Keratinocyte (primary cell): ENCODE data around the gene KRT8.

Experiments
- CTCF ChIP-seq, 3 experiments: IDR thresholded peaks in 1 of 3; conservative IDR thresholded peaks in 1 of 3; optimal IDR thresholded peaks in 1 of 3; 2 replicates in 2 of 3; 3 replicates in 1 of 3; pipeline versions ENCODE3 to v1.5.1; 2011; ENCODE audit warnings: low read length in 3 of 3, mild to moderate bottlenecking in 3 of 3, moderate library complexity in 2 of 3, control low read depth in 1 of 3, inconsistent platforms in 1 of 3; ENCODE audit not compliant: insufficient read depth in 2 of 3; ENCODE audit errors: extremely low read depth in 1 of 3
- EZH2 ChIP-seq: IDR thresholded peaks from one replicate; pipeline ENCODE4 v1.6.1; 2012; ENCODE audit warnings: inconsistent platforms, mild to moderate bottlenecking, low read length, moderate library complexity

GRCh38 chr12:52871291-52872039 is 33.4 kb downstream of the KRT8 start:
- TF ChIP-seq CTCF (optimal IDR thresholded peaks at IDR 0.05 in 1 of 3, IDR thresholded peaks at IDR 0.05 in 1 of 3, conservative IDR thresholded peaks at IDR 0.05 in 1 of 3; ENCODE audit: extremely low read depth in 1 of 3, insufficient read depth in 2 of 3, low read length in 3 of 3) (no peak), EZH2 (no peak)
